GM10847 (cell line): ENCODE results near the gene GRM8.

Experiments used
- POLR2A ChIP-seq: IDR thresholded peaks from 2 replicates; pipeline ENCODE4 v1.6.1; 2011; ENCODE audit not compliant: insufficient read length; ENCODE audit errors: extremely low read depth

The GRM8 gene

GRCh38 chr7:126411821-126412383 is 840.8 kb downstream of the GRM8 start:
- no peak for TF ChIP-seq POLR2A

- no peak for TF ChIP-seq POLR2A
Measured at GRCh38 chr7:126411032-126411820, 841.5 kb downstream of the GRM8 start.

- no peak for TF ChIP-seq POLR2A
Measured at GRCh38 chr7:126403040-126403439, 849.7 kb downstream of the GRM8 start.

- TF ChIP-seq POLR2A: no peak
Measured at GRCh38 chr7:126401918-126402317, 850.8 kb downstream of the GRM8 start.

GRCh38 chr7:126398851-126399529 is 853.8 kb downstream of the GRM8 start:
- no peak for TF ChIP-seq POLR2A

DNA sequence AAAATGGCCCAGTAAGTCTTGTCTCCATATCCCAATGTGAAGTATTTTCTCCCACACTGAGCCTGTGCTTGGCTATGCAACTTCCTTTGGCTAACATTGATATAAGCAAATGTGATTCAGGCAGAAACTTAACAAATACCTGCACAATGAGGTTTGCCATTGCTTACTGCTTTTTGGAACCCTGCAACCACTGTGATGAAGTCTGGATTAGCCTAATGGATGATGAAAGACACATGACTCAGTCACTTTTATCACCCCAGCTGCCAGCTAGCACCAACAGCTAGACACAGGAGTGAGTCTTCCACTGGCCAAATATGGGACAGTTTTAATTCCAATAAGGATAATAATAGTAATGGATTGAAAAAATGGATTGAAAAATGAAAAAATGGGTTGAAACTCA is 854.5 kb downstream of the GRM8 start:
- no peak for TF ChIP-seq POLR2A

DNA sequence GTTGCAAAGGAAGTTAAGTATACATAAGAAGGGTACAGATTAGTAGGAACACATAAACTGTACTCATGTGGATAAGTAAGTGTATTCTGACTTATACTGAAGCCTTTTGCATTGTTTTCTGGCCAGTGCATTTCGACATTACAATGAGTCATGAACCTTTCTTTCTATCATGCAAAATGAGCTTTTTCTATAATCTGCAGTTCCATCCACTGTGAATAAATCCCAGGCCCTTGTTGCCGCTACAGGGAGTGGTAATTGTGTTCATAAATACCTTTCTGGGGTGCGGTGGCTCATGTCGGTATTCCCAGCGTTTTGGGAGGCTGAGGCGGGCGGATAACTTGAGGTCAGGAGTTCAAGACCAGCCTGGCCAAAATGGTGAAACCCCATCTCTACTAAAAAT is 858.3 kb downstream of the GRM8 start:
- no peak for TF ChIP-seq POLR2A
